ENCODE data around the gene RGS10.
"Not testable (repeated sequence)": the region's sequence is repeated elsewhere in the genome, so short reads cannot be mapped to it uniquely, and the experiment has no call there.

DNA sequence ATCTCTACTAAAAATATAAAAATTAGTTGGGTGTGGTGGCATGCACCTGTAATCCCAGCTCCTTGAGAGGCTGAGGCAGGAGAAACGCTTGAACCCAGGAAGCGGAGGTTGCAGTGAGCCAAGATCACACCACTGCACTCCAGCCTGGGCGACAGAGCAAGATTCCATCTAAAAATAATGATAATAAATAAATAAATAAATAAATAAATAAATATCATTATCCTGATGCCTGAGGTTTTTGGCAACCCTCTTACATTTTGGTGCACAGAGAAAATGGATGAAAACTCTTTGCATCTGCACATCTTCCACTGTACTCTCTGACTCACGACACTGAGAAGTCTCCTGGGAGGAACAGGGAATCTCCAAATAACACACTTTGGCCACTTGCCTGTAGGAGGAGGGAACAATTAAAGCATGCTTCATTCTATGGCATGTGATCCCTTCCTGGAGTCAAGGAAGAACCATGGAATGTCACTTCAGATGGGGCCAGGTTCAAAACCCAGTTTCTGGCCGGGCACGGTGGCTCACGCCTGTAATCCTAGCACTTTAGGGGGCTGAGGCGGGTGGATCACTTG lies 13.8 kb downstream of the RGS10 start:
- TF ChIP-seq, protein P1, sequence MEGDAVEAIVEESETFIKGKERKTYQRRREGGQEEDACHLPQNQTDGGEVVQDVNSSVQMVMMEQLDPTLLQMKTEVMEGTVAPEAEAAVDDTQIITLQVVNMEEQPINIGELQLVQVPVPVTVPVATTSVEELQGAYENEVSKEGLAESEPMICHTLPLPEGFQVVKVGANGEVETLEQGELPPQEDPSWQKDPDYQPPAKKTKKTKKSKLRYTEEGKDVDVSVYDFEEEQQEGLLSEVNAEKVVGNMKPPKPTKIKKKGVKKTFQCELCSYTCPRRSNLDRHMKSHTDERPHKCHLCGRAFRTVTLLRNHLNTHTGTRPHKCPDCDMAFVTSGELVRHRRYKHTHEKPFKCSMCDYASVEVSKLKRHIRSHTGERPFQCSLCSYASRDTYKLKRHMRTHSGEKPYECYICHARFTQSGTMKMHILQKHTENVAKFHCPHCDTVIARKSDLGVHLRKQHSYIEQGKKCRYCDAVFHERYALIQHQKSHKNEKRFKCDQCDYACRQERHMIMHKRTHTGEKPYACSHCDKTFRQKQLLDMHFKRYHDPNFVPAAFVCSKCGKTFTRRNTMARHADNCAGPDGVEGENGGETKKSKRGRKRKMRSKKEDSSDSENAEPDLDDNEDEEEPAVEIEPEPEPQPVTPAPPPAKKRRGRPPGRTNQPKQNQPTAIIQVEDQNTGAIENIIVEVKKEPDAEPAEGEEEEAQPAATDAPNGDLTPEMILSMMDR (IDR thresholded peaks at IDR 0.05) = not testable (repeated sequence)
- not testable (repeated sequence) for TF ChIP-seq POLR2A (IDR thresholded peaks at IDR 0.05)
